Measurements from ENCODE around the gene BRD2. TPM values are rescaled to one million over a fixed set of nuclear protein-coding genes. Genes with fewer than 3 reads are reported as not detected.

The BRD2 gene
- 136 and 153 TPM in 2 replicates for polyA plus RNA-seq (2011; rRNA removed)
- polyA plus RNA-seq (2012; cell fraction: cytosol; rRNA removed): 84.7 and 92.2 TPM in 2 replicates
- 151 and 158 TPM in 2 replicates for polyA plus RNA-seq (2012; cell fraction: nucleus; rRNA removed)
- polyA plus RNA-seq (2017; fragmentation: RNase III; extraction: RNeasy Plus Mini Kit Qiagen cat#74134 plus additional on column Dnase treatment): 92.1 to 93.6 TPM (median 92.5 TPM) in 3 replicates
- polyA minus RNA-seq (2011; rRNA and poly(A)+ RNA removed): 89.7 and 105 TPM in 2 replicates

DNA sequence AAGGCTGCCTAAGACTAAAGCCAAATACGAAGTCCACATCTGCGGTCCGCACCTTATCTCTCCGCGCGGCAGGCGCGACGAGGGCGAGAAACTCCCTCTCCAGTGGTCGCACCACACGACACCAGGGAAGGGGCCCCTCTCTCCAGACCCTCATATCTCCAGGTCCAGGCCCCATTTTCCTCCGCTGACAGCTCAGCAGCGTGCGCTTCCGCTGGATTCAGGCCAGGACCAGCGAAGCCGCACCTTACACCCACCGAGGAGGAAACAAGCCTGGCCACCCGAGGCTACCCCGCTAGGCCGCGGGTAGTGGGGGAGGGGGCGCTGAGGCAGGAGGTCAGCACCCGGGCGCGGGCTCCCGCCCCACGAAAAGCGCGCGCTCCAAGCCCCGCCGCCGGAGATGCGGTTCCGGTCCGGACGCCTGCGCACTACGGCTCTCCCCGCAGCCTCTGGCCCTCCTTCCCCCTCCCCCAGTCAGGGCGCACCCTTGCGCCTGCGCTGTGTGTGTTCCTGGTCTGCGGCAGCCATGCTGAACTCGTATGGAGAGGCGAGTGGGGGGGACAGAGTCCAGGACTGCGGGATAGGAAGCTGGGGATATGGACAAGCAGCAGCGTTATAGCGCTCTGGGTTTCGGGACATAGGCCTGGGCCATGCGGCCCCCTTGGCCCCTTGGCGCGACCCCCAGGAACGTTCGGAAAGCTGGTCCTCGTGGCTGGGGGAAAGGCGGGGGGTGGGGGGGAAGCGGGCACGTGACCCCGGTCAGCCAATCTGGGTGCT, at the start of gene BRD2:
TSS of gene BRD2 (plus strand) at position 502 of the 774 bp plus-strand sequence. CDS start 4,305 bp downstream, outside the sequence.
- ChIA-PET CTCF (interaction anchor here (0.6 to 4.3 kb wide), 18 partner anchors 11 to 143 kb away, joined by 3 to 63 read pairs (median 6); partner anchors contain the start of genes HLA-DMA and TAP2), POLR2A (interaction anchor here (0.6 to 5.0 kb wide), 9 partner anchors 14 to 304 kb away, joined by 3 to 127 read pairs (median 4); partner anchors contain the start of genes RING1, RPS18, TAP2 and VPS52)
- H3K4me2 ChIP-seq: peak within 1 kb of the TSS; percentile 95
- peak; percentile 69 to 96 for DNase-seq (ENCODE audit: low read depth in 1 of 2, low spot score in 1 of 2)
- ATAC-seq: peak; percentile 26 to 44; a peak in 5 of 6 replicates
- under 1% methylated on average over 18 of the region's 62 CpGs for WGBS (ENCODE audit: missing lambda C conversion rate)
- peak within 1 kb of the TSS; percentile 99 to 100 for H3K27ac ChIP-seq
- H3K9me3 ChIP-seq: no peaks in the 10 kb centered on the region
- no peak for FAIRE-seq
- peak within 1 kb of the TSS; percentile 71 for H3K4me3 ChIP-seq
- peaks cover 17% of the 10 kb centered on the region for H3K4me1 ChIP-seq
- TF ChIP-seq GATA3 (IDR thresholded peaks at IDR 0.05; ENCODE audit: borderline replicate concordance) (peak; percentile 15; the same call in 1 of the 2 replicates), JUN (IDR thresholded peaks at IDR 0.05) (peak; percentile 28 to 69; a peak in 4 of 5 replicates), FOXS1 (CRISPR knock-in tag; IDR thresholded peaks at IDR 0.05) (no peak), BHLHE40 (IDR thresholded peaks at IDR 0.05; ENCODE audit: low read depth, low read length) (no peak), ZNF302 (CRISPR knock-in tag; IDR thresholded peaks at IDR 0.05) (no peak), ESRRA (IDR thresholded peaks at IDR 0.05; ENCODE audit: borderline replicate concordance, low read length) (no peak), ZSCAN20 (CRISPR knock-in tag; IDR thresholded peaks at IDR 0.05) (no peak), HOXA7 (CRISPR knock-in tag; IDR thresholded peaks at IDR 0.05) (no peak), HOXB5 (CRISPR knock-in tag; IDR thresholded peaks at IDR 0.05) (no peak), CHD2 (IDR thresholded peaks at IDR 0.05; ENCODE audit: low read length, partially characterized antibody) (no peak), RARB (CRISPR knock-in tag; IDR thresholded peaks at IDR 0.05) (0 out of 2 replicates have a peak, but pooled peaks have one; percentile 28), KDM1A (IDR thresholded peaks at IDR 0.05; ENCODE audit: low read depth) (no peak), CHD4 (IDR thresholded peaks at IDR 0.05; ENCODE audit: borderline replicate concordance) (no peak), CBX2 (IDR thresholded peaks at IDR 0.05; ENCODE audit: borderline replicate concordance, low read depth) (no peak), JUNB (IDR thresholded peaks at IDR 0.05) (no peak), MYC (IDR thresholded peaks at IDR 0.05; ENCODE audit: borderline replicate concordance, low read length) (peak; percentile 84), KDM5A (IDR thresholded peaks at IDR 0.05) (no peak), ZC3H11A (IDR thresholded peaks at IDR 0.05) (no peak), POLR2AphosphoS2 (conservative IDR thresholded peaks at IDR 0.05; ENCODE audit: low read length) (no peak), FOSB (CRISPR knock-in tag; IDR thresholded peaks at IDR 0.05) (no peak)
- TF ChIP-seq, protein P1, sequence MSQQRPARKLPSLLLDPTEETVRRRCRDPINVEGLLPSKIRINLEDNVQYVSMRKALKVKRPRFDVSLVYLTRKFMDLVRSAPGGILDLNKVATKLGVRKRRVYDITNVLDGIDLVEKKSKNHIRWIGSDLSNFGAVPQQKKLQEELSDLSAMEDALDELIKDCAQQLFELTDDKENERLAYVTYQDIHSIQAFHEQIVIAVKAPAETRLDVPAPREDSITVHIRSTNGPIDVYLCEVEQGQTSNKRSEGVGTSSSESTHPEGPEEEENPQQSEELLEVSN (IDR thresholded peaks at IDR 0.05; ENCODE audit: borderline replicate concordance, low read depth): peak; percentile 58; the same call in 1 of the 2 replicates
- TF ChIP-seq, protein P2, sequence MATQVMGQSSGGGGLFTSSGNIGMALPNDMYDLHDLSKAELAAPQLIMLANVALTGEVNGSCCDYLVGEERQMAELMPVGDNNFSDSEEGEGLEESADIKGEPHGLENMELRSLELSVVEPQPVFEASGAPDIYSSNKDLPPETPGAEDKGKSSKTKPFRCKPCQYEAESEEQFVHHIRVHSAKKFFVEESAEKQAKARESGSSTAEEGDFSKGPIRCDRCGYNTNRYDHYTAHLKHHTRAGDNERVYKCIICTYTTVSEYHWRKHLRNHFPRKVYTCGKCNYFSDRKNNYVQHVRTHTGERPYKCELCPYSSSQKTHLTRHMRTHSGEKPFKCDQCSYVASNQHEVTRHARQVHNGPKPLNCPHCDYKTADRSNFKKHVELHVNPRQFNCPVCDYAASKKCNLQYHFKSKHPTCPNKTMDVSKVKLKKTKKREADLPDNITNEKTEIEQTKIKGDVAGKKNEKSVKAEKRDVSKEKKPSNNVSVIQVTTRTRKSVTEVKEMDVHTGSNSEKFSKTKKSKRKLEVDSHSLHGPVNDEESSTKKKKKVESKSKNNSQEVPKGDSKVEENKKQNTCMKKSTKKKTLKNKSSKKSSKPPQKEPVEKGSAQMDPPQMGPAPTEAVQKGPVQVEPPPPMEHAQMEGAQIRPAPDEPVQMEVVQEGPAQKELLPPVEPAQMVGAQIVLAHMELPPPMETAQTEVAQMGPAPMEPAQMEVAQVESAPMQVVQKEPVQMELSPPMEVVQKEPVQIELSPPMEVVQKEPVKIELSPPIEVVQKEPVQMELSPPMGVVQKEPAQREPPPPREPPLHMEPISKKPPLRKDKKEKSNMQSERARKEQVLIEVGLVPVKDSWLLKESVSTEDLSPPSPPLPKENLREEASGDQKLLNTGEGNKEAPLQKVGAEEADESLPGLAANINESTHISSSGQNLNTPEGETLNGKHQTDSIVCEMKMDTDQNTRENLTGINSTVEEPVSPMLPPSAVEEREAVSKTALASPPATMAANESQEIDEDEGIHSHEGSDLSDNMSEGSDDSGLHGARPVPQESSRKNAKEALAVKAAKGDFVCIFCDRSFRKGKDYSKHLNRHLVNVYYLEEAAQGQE (IDR thresholded peaks at IDR 0.05): no peak
- TF ChIP-seq, protein P3, sequence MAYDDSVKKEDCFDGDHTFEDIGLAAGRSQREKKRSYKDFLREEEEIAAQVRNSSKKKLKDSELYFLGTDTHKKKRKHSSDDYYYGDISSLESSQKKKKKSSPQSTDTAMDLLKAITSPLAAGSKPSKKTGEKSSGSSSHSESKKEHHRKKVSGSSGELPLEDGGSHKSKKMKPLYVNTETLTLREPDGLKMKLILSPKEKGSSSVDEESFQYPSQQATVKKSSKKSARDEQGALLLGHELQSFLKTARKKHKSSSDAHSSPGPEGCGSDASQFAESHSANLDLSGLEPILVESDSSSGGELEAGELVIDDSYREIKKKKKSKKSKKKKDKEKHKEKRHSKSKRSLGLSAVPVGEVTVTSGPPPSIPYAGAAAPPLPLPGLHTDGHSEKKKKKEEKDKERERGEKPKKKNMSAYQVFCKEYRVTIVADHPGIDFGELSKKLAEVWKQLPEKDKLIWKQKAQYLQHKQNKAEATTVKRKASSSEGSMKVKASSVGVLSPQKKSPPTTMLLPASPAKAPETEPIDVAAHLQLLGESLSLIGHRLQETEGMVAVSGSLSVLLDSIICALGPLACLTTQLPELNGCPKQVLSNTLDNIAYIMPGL (CRISPR knock-in tag; IDR thresholded peaks at IDR 0.05; ENCODE audit: borderline replicate concordance): no peak
- TF ChIP-seq, protein P4, sequence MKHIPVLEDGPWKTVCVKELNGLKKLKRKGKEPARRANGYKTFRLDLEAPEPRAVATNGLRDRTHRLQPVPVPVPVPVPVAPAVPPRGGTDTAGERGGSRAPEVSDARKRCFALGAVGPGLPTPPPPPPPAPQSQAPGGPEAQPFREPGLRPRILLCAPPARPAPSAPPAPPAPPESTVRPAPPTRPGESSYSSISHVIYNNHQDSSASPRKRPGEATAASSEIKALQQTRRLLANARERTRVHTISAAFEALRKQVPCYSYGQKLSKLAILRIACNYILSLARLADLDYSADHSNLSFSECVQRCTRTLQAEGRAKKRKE (CRISPR knock-in tag; IDR thresholded peaks at IDR 0.05; ENCODE audit: low read depth): no peak
- TF ChIP-seq, protein P5, sequence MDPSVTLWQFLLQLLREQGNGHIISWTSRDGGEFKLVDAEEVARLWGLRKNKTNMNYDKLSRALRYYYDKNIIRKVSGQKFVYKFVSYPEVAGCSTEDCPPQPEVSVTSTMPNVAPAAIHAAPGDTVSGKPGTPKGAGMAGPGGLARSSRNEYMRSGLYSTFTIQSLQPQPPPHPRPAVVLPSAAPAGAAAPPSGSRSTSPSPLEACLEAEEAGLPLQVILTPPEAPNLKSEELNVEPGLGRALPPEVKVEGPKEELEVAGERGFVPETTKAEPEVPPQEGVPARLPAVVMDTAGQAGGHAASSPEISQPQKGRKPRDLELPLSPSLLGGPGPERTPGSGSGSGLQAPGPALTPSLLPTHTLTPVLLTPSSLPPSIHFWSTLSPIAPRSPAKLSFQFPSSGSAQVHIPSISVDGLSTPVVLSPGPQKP (IDR thresholded peaks at IDR 0.05; ENCODE audit: low read depth, low read length): no peak
- TF ChIP-seq, protein P6, sequence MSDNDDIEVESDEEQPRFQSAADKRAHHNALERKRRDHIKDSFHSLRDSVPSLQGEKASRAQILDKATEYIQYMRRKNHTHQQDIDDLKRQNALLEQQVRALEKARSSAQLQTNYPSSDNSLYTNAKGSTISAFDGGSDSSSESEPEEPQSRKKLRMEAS (IDR thresholded peaks at IDR 0.05): peak; percentile 85
- TF ChIP-seq, protein P7, sequence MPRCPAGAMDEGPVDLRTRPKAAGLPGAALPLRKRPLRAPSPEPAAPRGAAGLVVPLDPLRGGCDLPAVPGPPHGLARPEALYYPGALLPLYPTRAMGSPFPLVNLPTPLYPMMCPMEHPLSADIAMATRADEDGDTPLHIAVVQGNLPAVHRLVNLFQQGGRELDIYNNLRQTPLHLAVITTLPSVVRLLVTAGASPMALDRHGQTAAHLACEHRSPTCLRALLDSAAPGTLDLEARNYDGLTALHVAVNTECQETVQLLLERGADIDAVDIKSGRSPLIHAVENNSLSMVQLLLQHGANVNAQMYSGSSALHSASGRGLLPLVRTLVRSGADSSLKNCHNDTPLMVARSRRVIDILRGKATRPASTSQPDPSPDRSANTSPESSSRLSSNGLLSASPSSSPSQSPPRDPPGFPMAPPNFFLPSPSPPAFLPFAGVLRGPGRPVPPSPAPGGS (IDR thresholded peaks at IDR 0.05): 0 out of 3 replicates have a peak, but pooled peaks have one; percentile 14
